GM19193 (cell line): Measurements from ENCODE around the gene COL20A1.

Experiments used
- POLR2A ChIP-seq: IDR thresholded peaks from 4 replicates; pipeline ENCODE4 v1.6.1; 2011; ENCODE audit not compliant: insufficient read depth, insufficient read length; ENCODE audit errors: extremely low read depth

Gene COL20A1

GRCh38 chr20:63365601-63366389 is 72.8 kb downstream of the COL20A1 start:
- TF ChIP-seq POLR2A = no peak

- no peak for TF ChIP-seq POLR2A
Measured at GRCh38 chr20:63366390-63367365, 73.7 kb downstream of the COL20A1 start.

GRCh38 chr20:63367446-63368055 is 74.6 kb downstream of the COL20A1 start:
- TF ChIP-seq POLR2A = no peak

GRCh38 chr20:63368151-63368550 is 75.2 kb downstream of the COL20A1 start:
- no peak for TF ChIP-seq POLR2A

- TF ChIP-seq POLR2A = no peak
Measured at GRCh38 chr20:63369024-63369530, 76.1 kb downstream of the COL20A1 start.

GRCh38 chr20:63369724-63370617 is 77.0 kb downstream of the COL20A1 start:
- no peak for TF ChIP-seq POLR2A

- no peak for TF ChIP-seq POLR2A
Measured at GRCh38 chr20:63370618-63371187, 77.7 kb downstream of the COL20A1 start.

- no peak for TF ChIP-seq POLR2A
Measured at GRCh38 chr20:63371291-63371865, 78.4 kb downstream of the COL20A1 start.

GRCh38 chr20:63372971-63373885 is 80.2 kb downstream of the COL20A1 start:
- no peak for TF ChIP-seq POLR2A

GRCh38 chr20:63373996-63374395 is 81.0 kb downstream of the COL20A1 start:
- TF ChIP-seq POLR2A = no peak

- TF ChIP-seq POLR2A = no peak
Measured at GRCh38 chr20:63374504-63374903, 81.5 kb downstream of the COL20A1 start.

GRCh38 chr20:63375438-63375837 is 82.5 kb downstream of the COL20A1 start:
- TF ChIP-seq POLR2A = no peak
